ENCODE results near the gene PCLO. TPM values are rescaled to one million over a fixed set of nuclear protein-coding genes. Genes with fewer than 3 reads are reported as not detected.
"Not testable (repeated sequence)": the region's sequence is repeated elsewhere in the genome, so short reads cannot be mapped to it uniquely, and the experiment has no call there.

PCLO gene
- total RNA-seq, 1 donor from 2014 or later, result 7.4 TPM

GRCh38 chr7:82736633-82737032 is 426.1 kb downstream of the PCLO start:
- DNase-seq (ENCODE audit: low spot score), result no peak

DNA sequence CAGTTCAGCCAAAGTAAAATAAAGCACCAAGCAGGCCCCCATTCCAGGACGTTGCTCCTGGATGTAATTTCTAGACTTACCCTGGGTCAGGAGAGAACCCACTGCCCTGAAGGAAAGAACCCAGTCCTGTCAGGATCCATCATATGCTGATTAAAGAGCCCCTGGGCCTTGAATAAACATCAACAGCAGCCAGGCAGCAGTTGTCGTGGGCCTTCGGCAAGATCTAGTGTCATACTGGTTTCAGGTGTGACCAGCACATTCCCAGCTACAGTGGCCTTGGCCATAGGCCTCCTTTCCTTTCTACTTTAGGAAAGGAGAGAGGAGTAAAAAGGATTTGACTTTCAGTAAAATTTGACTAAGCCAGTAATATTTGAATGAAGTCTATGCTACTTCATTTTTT is 430.0 kb downstream of the PCLO start:
- no peak for DNase-seq (ENCODE audit: low spot score)

DNA sequence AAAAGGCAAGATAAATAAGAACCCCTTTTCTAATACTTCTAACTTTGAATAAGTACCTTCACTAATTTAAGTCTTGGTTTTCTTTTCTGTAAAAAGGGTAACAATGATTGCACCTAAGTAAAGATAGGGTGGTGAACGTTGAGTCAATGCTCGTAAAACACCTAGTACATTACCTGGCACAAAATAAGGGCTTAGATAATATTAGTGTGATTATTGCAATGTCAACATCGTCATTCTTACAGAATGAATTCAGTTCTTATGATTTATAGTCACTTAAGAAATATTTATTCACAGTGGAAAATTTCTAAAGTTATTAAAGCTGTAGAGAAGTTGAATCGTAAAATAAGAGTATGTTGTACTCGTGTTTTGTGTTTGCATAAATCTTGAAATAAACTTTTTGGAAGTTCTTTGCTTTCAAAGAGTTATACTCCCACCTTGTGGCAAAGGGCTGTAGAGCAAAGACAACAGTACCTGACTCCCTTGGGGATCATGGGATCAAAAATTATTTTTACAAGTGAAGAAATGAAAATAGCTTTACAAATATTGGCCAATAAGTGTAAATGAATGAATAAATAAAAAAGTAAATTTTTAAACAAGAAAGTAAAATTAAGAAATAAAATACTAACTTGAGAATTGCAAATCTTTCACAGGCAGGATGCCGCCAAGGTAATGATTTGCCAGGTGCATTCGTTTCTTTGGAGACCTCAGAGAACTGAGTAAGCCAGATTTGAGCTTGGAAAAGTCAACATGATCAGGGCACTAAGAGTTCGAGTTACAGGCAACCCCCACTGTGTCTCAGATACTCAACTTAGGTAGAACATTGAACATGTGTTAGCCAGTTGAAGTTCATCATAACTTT is 433.3 kb downstream of the PCLO start:
- DNase-seq (ENCODE audit: low spot score), result no peak

GRCh38 chr7:82726038-82726800 is 436.5 kb downstream of the PCLO start:
- no peak for DNase-seq (ENCODE audit: low spot score)

- DNase-seq (ENCODE audit: low spot score), result no peak
Observed at GRCh38 chr7:82723411-82723810, 439.3 kb downstream of the PCLO start.

DNA sequence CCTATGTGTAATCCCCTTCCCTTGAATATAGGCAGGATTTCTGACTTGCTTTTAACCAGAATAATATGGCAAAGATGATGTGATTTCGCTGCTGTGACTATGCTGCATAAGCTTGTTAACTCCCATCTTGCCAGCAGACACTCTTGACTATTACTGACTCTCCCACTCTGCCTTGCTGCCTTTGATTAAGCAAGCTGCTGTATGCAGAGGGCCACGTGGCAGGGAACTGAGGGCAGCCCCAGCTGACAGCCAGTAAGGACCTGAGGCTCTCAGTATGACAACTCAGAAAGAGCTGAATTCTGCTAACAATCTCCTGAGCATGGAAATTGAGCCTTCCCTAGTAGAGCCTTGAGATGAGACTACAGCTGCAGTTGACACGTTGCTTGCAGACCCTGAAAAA is 439.7 kb downstream of the PCLO start:
- DNase-seq (ENCODE audit: low spot score), result no peak

- no peak for DNase-seq (ENCODE audit: low spot score)
Observed at GRCh38 chr7:82715344-82715743, 447.3 kb downstream of the PCLO start.

DNA sequence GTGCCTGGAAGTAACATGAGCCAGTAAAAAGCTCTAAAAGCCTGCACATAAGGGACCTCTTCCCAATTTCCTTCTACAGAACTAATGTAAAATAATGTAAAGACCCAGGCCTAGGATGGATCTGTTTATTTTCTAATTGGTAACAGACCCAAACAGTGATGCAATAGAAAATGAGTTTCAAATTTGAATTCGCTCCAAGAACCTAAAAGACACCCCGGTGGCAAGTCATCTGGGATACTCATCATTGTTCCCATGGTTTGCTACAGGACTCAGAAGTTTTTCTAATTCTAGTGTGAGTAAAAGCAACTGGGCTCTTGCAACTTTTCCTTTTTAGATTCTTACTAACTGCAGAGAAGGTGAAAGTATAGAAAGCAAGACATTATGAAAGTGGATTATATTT is 447.8 kb downstream of the PCLO start:
- no peak for DNase-seq (ENCODE audit: low spot score)

- no peak for DNase-seq (ENCODE audit: low spot score)
Observed at GRCh38 chr7:82713506-82713905, 449.2 kb downstream of the PCLO start.

DNA sequence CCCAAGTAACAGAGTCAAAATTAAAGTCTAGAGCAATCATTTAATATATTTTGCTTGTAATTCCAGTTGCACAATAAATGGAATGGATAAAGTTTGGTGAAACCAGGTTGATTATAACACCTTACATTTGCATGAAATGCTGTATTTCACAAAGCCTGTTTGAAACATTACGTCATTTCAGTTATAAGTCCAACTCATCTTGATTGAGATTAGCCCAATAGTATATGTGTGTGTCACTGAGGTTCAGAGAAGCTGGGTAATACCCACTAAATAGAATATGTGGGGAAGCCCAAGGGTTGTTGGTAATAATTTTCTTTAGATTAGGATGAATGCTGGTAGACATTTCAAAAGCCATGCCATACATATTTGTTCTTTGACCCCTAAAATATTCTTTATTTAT is 456.3 kb downstream of the PCLO start:
- DNase-seq (ENCODE audit: low spot score), result not testable (repeated sequence)

DNA sequence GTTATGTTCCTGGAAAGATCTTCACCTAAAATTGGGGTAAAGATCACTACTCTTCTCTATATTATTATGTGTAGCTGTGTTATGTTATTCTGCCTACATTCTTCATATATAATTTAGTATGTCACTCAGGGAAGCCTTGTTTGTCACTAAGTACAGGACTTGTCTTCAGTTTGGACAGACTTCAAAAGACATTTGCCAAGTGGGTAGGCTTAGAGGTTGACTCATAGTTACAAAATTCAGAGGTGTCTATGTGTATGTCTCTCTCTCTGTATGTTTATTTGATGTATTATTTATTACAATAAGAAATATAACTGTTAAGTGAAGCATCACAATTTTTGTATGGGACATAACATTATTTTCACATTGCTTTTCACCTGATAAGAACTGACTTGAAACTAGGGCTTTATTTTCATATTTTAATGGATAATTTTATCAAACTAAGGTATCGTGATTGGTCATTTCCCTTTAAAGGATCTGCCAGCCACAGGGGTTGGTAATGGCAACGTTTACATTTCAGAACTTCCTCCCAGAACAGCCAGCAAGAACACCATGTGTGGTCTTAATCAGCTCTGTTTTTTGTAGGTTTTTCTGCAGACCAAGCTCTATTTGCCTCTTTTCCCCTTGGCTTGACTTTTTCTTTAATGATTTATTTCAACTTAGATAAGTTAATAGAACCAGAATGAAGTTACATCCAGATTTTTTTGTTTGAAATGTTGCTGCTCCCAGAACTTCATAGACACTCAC is 457.0 kb downstream of the PCLO start:
- no peak for DNase-seq (ENCODE audit: low spot score)

GRCh38 chr7:82704121-82704520 is 458.6 kb downstream of the PCLO start:
- DNase-seq (ENCODE audit: low spot score), result no peak
